Calu3 (cell line): ENCODE results near the gene AMPH. TPM values are rescaled to one million over a fixed set of nuclear protein-coding genes. Genes with fewer than 3 reads are reported as not detected.
"Not testable (repeated sequence)": the region's sequence is repeated elsewhere in the genome, so short reads cannot be mapped to it uniquely, and the experiment has no call there.

Source experiments
- BruUV-seq: library from RNA; stranded (reverse); fragments of 400-500 nt; replicated peaks from 2 replicates; lab custom pipeline; 2021; lab: Mats Ljungman, UMichigan
- CTCF ChIA-PET: fragments of 300-600 bp; sonication (Branson Sonifier 250); formaldehyde crosslinking; loops from one replicate; lab custom pipeline; 2022; ENCODE audit warnings: antibody characterized with exemption; lab: Charles Lee
- DNase-seq: peaks from one replicate; pipeline ENCODE4 v3.0.0; 2022
- H3K27ac Mint-ChIP-seq: one replicate; pipeline ENCODE4 v1.8.0; 2022; ENCODE audit warnings: mixed read lengths; ENCODE audit not compliant: unreplicated experiment
- H3K27me3 Mint-ChIP-seq: one replicate; pipeline ENCODE4 v1.8.0; 2022; ENCODE audit warnings: mixed read lengths; ENCODE audit not compliant: unreplicated experiment
- H3K36me3 Mint-ChIP-seq: one replicate; pipeline ENCODE4 v1.8.0; 2022; ENCODE audit warnings: mild to moderate bottlenecking, moderate library complexity, mixed read lengths; ENCODE audit not compliant: insufficient read depth, unreplicated experiment
- H3K4me1 Mint-ChIP-seq: one replicate; pipeline ENCODE4 v1.8.0; 2022; ENCODE audit warnings: mild to moderate bottlenecking, low read depth, mixed read lengths; ENCODE audit not compliant: unreplicated experiment
- H3K4me3 Mint-ChIP-seq: one replicate; pipeline ENCODE4 v1.8.0; 2022; ENCODE audit warnings: mild to moderate bottlenecking, low read depth, moderate library complexity, mixed read lengths; ENCODE audit not compliant: unreplicated experiment
- H3K9me3 Mint-ChIP-seq: one replicate; pipeline ENCODE4 v1.8.0; 2022; ENCODE audit warnings: low read depth, mixed read lengths; ENCODE audit not compliant: unreplicated experiment
- intact Hi-C: fragments of 100-400 bp; cut with micrococcal nuclease; formaldehyde crosslinking; loops from one replicate; pipeline ENCODE4 v1.10.0; 2022; ENCODE audit not compliant: unreplicated experiment
- total RNA-seq: library from RNA; stranded (reverse); gene quantifications from 2 replicates; pipeline ENCODE4 v1.2.3, GENCODE V29; 2022
- TF ChIP-seq, protein P1 (sequence below): fragments of 200-600 bp; IDR thresholded peaks from one replicate; pipeline ENCODE4 v1.8.0; 2022; ENCODE audit warnings: antibody characterized with exemption; ENCODE audit not compliant: unreplicated experiment

AMPH gene
- total RNA-seq, 1 experiment from 2014 or later: not detected

DNA sequence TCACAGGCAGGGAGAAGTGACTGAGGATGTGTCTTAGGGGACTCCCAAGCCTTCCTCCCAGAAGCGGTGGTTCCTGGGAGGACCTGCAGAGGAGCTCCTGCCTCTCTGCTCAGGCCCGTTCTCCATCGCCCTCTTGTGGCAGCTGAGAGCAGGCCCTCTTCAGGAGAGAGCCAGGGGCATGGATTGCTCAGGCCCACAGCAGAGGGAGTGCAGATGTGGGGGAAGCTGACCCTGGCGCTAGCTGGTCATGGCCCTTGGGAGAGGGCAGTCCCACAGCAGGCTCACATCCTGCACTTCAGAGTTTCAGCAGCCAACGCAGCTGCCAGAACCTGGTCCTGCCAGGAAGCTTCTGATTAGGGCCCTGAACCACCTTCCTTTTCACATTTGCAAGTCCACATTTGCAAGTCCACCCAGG lies 263.0 kb downstream of the AMPH start:
- intact Hi-C loops: no loop called here
- H3K27ac Mint-ChIP-seq: no peak overlapping the region
- no peak overlapping the region for H3K4me3 Mint-ChIP-seq
- H3K27me3 Mint-ChIP-seq: no peaks in the 10 kb centered on the region
- no peaks in the 10 kb centered on the region for H3K4me1 Mint-ChIP-seq
- BruUV-seq: no TSS peak
- CTCF ChIA-PET: interaction anchor here (0.6 to 2.1 kb wide), 11 partner anchors 8 to 1161 kb away, joined by 3 to 9 read pairs (median 4); no protein-coding TSS in a partner anchor
- H3K36me3 Mint-ChIP-seq: no peaks in the 10 kb centered on the region
- TF ChIP-seq, protein P1, sequence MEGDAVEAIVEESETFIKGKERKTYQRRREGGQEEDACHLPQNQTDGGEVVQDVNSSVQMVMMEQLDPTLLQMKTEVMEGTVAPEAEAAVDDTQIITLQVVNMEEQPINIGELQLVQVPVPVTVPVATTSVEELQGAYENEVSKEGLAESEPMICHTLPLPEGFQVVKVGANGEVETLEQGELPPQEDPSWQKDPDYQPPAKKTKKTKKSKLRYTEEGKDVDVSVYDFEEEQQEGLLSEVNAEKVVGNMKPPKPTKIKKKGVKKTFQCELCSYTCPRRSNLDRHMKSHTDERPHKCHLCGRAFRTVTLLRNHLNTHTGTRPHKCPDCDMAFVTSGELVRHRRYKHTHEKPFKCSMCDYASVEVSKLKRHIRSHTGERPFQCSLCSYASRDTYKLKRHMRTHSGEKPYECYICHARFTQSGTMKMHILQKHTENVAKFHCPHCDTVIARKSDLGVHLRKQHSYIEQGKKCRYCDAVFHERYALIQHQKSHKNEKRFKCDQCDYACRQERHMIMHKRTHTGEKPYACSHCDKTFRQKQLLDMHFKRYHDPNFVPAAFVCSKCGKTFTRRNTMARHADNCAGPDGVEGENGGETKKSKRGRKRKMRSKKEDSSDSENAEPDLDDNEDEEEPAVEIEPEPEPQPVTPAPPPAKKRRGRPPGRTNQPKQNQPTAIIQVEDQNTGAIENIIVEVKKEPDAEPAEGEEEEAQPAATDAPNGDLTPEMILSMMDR: peak; percentile 83
- peak; percentile 90 for DNase-seq
- H3K9me3 Mint-ChIP-seq: no peaks in the 10 kb centered on the region

DNA sequence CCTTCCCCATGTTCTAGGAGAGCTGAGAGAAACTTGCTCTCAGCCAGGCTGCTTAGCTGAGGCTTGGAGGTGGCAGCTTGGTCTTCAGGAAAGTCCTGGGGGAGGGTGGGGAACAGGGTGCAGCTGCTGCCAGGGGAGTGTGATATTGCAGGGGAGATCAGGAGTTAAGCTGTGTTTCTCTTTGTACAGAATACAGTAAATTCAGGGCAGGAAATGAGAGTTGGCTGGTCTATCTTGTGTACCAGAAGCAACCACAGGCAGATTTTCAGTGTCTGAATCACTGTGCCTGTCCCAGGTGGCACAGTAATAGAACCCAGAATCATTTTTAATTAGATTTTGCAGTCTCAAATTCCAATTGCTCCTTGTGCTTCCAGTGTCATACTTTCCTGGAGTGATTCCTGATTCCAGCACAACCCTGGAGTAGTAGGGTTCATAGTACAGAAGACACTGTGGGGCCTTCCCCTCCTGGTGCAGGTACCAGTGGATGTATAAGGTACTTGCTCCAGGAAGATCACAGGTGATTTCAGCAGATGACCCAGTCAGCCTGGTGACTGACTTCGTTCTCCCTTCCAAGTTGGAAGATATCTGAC lies 263.8 kb downstream of the AMPH start:
- no TSS peak for BruUV-seq
- H3K27ac Mint-ChIP-seq: no peak overlapping the region
- no peaks in the 10 kb centered on the region for H3K9me3 Mint-ChIP-seq
- no peak overlapping the region for H3K4me3 Mint-ChIP-seq
- no peaks in the 10 kb centered on the region for H3K4me1 Mint-ChIP-seq
- CTCF ChIA-PET: interaction anchor here (0.6 to 2.1 kb wide), 10 partner anchors 8 to 1162 kb away, joined by 3 to 9 read pairs (median 4); no protein-coding TSS in a partner anchor
- intact Hi-C loops: no loop called here
- no peak for DNase-seq
- no peaks in the 10 kb centered on the region for H3K36me3 Mint-ChIP-seq
- no peaks in the 10 kb centered on the region for H3K27me3 Mint-ChIP-seq
- TF ChIP-seq, protein P1: no peak

DNA sequence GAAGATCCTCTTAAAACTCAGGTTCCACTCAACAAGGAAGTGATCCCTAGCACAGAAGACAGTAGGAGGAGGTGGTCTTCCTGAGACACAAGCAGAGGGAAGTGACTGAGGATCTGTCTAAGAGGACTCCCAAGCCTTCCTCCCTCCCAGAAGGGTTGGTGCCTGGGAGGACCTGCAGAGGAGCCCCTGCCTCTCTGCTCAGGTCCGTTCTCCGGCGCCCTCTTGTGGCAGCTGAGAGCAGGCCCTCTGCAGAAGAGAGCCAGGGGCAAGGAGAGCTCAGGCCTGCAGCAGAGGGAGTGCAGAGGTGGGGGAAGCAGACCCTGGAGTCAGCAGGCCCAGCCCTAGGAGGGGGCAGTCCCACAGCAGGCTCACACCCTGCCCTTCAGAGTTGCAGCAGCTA lies 267.8 kb downstream of the AMPH start:
- H3K4me3 Mint-ChIP-seq, H3K9me3 Mint-ChIP-seq, H3K27me3 Mint-ChIP-seq, H3K36me3 Mint-ChIP-seq, H3K4me1 Mint-ChIP-seq, intact Hi-C loops, H3K27ac Mint-ChIP-seq, BruUV-seq: not testable (repeated sequence)
- peak; percentile 75 for DNase-seq
- CTCF ChIA-PET: interaction anchor here (0.6 to 1.4 kb wide), 3 partner anchors 9 to 28 kb away, joined by 4 to 15 read pairs (median 9); no protein-coding TSS in a partner anchor
- TF ChIP-seq, protein P1: peak; percentile 74

DNA sequence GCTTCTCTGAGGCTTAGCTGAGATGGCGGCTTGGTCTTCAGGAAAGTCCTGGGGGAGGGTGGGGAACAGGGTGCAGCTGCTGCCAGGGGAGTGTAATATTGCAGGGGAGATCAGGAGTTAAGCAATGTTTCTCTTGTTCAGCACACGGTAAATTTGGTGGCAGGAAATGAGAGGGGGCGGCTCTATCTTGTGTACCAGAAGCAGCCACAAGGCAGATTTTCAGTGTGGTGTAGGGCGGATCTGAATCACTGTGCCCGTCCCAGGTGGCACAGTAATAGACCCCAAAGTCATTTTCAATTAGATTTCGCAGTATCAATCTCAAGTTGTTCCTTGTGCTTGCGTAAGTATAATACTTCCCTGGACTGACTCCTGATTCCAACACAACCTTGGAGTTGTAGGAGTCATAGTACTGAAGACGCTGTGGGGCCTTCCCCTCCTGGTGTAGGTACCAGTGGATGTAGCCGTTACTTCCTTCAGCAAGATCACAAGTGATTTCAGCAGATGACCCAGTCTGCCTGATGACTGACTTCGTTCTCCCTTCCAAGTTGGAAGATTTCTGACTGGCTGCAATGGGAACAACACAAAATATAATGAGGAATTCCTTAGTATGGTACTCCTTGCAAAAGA lies 268.4 kb downstream of the AMPH start:
- H3K27ac Mint-ChIP-seq, BruUV-seq, H3K9me3 Mint-ChIP-seq, H3K27me3 Mint-ChIP-seq, H3K36me3 Mint-ChIP-seq, DNase-seq, H3K4me3 Mint-ChIP-seq, H3K4me1 Mint-ChIP-seq: not testable (repeated sequence)
- CTCF ChIA-PET: interaction anchor here (1.0 to 1.4 kb wide), 2 partner anchors 11 to 27 kb away, joined by 4 to 9 read pairs; no protein-coding TSS in a partner anchor
- intact Hi-C loops: loop anchor here (1.0 kb wide), 1 partner anchor 9 kb away; no protein-coding TSS in a partner anchor
